ENCODE results near the gene RTP5.
"Not testable (repeated sequence)": the region's sequence is repeated elsewhere in the genome, so short reads cannot be mapped to it uniquely, and the experiment has no call there.

Gene RTP5

DNA sequence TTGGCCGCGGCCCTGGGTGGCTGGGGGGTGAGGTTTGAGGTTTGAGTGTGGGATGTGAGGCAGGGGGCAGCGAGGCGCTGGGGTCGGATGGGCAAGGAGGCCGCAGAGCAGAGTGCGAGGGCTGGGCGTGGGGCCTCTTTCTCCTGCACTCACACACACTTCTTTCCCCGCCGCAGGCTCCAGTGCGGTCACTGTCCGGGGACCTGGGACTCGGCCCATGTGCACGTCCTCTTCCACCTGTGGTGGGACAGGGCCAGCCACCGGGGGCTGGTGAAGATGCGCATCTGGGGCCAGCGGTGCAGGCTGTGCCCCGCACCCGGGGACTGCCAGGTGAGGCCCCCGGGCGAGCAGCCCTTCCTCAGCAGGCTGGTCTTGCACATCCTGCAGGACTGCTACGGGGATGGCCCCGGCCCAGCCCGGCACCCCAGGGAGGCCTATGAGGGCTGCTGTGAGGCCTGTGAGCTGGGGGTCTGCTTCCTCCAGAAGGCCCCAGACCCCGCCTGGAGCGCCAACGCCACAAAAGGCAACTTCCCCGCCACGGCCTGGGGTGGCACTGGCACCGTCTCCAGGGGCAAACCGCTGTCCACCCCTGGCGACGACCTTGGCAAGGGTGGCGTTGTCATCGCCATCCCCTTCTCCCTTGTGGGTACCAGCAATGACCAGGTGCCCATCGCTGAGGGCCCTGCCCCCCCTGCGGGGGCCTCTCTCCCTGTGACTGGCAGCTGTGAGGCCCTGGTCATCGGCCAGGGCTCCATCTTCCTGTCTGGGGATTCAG lies 2.2 kb downstream of the RTP5 start:
- DNase-seq: no peak

DNA sequence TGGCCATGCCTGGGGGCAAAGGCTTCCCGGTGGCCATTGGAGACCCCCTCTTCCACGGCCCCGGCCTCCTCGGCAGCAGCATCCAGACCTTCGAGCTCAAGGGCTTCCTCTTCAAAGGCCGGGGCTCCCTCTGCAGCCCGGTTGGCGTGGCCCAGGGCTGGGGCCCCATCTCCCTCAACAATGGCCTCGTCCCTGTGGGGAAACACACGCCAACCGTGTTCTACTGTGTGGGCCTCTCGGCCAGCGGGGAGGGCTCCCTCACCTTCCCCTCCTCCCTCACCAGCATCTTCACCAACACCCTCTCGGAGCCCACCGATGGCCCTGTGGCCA lies 2.7 kb downstream of the RTP5 start:
- DNase-seq: no peak

DNA sequence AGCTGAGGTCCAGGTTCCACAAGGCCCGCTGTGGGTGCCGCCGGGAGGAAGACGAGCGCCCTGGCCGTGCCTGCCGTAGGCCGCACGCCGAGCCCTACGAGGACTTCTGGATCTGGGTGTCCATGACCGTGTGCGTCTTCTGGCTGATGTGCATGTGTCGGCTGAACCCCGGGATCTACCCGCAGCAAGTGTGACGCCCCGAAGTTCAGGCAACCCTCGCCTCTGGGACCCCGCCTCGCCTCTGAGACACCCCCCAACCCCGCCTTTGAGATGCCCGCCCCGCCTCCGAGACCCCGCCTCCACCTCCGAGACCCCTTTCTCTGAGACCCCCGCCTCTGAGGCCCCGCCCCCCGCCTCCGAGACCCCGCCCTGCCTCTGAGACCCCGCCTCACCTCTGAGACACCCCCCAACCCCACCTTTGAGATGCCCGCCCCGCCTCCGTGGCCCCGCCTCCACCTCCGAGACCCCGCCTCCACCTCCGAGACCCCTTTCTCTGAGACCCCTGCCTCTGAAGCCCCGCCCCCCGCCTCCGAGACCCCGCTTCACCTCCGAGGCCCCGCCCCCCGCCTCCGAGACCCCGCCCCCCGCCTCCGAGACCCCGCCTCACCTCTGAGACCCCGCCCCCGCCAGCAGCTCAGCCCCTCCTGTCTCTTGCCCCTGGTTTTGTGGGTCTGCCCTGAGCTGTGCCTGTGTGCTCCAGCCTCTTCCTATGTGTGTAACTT lies 3.7 kb downstream of the RTP5 start:
- DNase-seq: no peak

DNA sequence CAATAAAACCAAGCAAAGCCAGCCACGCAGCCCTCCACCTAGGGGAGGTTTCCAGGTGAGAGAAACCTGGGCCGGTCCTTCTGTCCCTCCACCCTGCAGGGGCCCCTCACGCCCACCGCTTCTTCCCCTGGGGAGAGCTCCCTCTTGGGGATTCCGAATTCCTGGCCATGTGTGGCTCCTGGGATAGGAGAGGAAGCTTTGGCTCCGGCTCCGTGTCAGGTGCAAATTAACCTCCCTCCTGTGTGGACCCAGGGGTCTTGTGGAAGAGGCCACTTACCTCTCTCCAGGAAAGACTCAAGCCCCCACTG lies 4.2 kb downstream of the RTP5 start:
- no peak for DNase-seq

DNA sequence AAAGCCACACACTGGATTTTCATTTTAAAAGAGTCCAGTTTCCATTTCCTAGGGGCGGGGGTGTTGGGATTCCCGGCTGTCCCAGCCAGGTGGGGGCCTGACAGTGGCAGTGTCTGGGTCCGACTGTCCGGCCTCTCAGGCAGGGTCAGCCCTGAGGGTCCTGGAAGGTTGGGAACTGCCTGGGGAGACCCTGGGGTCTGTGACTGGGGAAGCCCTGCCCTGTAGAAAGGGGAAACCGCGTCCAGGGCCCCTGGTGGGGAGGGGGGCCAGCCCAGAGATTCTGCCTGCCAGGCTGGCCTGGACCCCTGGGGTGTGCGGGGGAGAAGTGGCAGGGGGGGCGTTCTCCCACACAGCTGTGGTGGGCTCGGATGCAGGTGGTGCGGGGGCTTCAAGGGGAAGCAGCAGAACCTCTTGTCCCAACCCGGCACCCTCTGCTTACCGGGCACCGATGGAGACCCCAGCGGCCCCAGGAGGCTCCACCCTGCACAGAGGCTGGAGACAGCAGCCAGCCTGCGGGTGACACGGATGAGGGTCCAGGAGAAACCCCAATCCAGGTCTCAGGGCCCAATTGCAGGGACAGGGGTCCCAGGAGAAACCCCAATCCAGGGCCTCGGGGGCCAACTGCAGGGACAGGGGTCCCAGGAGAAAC lies 4.9 kb downstream of the RTP5 start:
- DNase-seq: no peak

DNA sequence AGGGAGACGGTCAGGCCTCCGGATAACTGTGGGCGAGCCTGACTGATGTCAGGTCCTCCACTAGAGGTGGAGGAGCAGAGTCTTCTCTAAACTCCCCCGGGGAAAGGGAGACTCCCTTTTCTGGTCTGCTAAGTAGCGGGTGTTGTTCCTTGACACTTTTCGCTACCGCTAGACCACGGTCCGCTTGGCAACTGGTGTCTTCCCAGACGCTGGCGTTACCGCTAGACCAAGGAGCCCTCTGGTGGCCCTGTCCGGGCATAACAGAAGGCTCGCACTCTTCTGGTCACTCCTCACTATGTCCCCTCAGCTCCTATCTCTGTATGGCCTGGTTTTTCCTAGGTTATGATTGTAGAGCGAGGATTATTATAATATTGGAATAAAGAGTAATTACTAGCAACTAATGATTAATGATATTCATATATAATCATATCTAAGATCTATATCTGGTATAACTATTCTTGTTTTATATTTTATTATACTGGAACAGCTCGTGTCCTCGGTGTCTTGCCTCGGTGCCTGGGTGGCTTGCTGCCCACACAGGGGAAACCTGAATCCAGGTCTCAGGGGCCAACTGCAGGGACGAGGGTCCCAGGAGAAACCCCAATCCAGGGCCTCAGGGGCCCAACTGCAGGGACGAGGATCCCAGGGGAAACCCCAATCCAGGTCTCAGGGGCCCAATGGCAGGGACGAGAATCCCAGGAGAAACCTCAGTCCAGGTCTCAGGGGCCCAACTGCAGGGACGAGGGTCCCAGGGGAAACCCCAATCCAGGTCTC lies 6.4 kb downstream of the RTP5 start:
- not testable (repeated sequence) for DNase-seq

DNA sequence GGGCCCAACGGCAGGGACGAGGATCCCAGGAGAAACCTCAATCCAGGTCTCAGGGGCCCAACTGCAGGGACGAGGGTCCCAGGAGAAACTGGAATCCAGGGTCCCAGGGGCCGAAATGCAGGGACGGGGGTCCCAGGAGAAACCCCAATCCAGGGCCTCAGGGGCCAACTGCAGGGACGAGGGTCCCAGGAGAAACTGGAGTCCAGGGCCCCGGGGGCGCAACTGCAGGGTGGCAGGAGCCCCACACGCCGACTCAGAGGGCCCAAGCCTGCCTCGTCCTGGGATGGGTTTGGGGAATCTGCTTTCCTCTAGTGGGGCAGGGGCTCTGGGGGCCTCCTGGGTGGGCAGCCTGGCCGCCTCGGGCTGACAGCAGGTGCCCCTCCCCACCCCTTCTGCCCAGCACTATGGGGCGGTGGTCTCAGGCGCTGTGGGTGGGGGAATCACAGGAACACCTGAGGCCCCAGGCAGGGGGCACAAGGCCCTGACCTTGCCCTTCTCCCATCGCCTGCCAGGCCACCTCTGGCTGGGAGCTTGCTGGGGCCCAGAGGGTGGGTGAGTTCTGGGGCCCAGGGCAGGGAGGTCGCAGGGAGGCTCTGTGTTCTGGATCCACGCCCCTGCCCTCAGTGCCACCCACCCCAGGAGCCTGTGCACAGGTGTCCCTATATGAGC lies 7.1 kb downstream of the RTP5 start:
- no peak for DNase-seq

DNA sequence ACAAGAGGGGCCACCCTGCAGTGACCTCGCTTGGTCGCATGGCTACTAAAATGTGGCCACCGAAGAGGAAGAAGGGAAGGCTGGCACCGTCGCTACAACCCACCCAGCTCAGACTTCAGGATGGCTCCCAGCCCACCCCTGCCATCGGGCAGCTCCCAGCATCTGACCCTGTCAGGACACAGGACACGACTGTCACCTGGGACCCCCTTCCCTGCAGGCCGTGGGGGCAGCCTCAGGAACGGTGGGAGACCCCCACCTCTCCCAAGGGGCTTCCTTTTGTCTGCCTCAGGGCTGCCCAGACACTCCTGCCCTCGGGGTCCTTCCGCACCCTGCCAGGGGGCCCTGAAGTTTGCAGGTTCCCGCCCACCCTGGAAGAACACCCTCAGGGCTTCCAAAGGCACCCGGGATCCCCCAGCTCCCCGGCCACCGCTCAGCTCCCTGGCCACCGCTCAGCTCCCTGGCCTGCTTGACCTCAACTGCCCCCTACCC lies 7.7 kb downstream of the RTP5 start:
- DNase-seq: no peak

DNA sequence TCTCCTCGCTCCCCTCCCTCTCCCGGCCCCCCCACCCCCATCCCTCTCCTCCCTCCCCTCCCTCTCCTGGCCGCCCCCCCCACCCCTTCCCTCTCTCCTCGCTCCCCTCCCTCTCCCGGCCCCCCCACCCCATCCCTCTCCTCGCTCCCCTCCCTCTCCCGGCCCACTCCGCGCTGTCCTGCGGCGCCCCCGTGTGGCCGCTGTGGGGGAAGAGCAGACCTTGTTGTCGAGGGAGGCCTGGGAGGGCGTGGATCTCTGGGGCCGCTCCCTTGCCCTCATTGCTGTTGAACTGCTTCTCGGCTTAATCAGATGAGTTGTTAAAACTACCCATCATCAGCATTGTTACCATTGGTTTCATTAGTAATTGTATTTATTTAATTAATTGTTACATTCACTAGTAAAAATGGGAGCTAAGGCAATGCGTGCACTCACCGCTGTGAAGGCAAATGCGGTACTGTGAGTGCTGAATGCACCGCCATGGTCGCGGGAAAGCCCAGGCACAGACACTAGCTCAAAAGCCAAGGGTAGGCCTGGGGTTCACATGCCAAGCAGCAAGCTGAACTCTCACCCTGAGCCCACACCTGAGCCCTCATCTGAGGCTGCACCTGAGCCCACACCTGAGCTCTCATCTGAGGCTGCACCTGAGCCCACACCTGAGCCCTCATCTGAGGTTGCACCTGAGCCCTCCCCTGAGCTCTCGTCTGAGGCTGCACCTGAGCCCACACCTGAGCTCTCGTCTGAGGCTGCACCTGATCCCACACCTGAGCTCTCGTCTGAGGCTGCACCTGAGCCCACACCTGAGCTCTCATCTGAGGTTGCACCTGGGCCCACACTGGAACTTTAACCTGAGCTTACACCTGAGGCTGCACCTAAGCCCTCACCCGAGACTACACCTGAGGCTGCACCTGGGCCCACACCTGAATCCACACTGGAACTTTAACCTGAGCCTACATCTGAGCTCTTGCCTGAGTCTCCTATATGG lies 8.8 kb downstream of the RTP5 start:
- peak; percentile 52 for DNase-seq

DNA sequence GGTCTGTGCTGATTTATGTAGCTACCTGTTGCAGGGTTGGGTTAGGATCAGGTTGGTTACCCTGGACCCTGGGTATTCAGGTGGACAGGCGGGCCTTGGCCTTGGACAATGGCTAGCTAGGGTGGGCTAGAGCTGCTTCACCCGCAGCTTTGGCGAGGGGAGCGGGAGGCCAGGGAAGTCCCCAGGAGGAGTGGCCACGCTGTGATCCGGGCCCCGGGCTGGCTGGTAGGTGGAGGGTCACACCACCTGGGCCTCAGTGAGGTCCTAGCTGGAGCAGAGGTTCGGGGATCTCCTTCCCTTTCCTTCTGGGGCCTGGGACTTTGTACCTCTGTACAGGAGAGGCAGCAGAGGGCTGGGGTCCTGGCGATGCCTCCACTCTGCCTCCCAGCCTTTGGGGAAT lies 9.8 kb downstream of the RTP5 start:
- DNase-seq: no peak

DNA sequence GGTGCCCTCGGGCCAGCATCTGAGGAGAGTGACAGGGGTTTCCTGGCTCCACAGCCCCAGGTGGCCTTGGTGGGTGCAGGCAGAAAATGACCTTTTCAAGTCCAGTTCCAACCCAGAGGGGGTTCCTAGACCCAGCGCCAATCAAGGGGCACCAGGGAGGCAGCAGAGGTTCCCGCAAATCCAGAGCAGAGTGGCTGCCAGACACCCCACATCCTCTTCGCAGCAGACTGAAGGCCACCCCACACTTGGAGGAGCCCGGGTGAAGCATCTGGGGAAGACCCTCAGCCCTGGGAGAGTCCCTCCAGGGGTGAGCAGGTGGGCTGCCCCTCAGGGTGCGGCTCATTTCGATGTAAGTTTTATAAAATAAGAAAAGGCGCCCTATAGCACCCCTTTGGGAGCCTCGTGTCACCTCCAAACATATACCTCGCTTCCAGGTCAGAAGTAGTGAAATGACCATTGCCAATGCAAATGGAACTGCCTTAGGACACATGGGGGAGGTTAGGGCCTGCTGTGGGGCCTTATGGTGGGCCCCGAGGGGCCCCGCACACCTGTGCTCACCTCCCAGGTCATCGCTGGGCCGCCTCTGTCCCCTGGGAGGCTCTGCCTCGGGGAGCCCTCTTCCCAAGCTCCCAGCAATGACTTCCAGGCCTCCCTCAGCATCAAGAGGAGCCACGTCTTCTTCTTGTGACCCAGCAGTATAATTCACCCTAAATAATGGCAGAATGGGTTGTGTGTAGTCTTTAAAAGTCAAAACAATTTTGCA lies 11.0 kb downstream of the RTP5 start:
- DNase-seq: no peak

DNA sequence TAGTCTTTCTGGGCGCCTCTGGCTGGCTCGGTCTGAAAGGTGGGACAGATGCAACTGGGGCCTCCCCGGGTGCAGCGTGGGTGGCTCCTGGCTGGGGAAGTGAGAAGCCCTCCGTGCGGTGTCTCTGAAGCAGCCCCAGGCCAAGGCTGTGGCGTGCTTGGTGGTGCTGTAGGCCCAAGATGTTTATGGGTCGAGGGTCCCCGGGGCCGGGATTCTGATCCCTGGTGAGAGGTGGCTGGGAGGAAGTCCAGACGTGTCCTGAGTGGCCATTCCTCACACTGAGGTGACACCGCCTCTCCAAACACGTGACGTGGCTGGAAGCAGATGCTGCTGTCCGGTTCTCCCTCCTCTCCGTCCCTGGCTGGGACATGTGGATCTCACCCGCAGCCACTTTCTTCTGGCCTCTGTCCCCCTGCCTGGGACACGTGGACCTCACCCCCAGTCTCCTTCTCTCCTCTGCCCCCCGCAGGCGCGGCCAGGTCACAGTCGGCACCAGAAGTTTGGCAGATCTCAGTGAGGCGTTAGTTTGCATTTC lies 12.6 kb downstream of the RTP5 start:
- peak; percentile 52 for DNase-seq

DNA sequence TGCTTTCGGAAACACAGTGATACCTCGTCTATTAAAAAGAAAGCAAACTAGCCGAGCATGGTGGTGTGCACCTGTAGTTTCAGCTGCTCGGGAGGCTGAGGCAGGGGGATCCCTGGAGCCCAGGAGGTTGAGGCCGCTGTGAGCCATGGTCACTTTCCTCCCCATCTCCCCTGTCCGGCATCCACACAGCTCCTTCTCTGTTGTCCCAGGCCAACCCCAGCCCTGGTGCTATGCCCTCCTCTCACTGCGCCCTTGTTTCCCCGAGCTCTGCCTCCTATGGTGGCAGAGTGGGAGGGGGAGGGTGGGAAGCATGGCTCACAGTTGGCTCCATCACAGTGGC lies 15.4 kb downstream of the RTP5 start:
- no peak for DNase-seq

DNA sequence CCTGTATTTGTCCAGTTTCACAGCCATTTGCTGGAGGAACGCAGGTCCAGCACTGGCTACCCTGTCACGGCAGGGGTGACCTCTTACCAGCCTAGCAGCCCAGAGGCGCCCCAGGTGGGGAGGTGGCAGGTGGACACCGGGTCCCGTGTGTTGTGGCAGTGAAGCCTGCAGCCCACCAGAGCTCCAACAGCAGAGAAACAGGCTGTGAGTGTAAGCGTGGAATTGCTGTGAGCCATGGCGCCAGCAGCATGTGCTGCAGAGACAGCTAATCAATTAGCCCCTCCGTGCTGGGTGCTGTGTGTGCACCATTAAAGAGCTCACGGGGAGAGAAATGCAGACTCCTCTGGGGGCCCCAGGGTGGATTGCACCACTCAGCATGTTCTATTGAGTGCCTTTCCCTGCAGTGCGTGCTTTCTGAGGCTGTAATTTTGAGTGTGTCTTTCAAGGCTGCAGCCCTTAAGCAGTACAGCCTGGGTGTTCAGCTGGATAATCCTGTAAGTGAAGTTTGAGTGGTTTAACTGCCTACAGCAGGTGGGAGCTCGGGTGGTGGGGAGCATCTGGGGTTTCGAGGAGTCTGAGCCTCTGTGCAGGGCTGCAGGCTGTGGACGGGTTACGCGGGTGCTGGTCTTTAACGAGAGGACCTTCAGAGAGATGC lies 15.9 kb downstream of the RTP5 start:
- no peak for DNase-seq

DNA sequence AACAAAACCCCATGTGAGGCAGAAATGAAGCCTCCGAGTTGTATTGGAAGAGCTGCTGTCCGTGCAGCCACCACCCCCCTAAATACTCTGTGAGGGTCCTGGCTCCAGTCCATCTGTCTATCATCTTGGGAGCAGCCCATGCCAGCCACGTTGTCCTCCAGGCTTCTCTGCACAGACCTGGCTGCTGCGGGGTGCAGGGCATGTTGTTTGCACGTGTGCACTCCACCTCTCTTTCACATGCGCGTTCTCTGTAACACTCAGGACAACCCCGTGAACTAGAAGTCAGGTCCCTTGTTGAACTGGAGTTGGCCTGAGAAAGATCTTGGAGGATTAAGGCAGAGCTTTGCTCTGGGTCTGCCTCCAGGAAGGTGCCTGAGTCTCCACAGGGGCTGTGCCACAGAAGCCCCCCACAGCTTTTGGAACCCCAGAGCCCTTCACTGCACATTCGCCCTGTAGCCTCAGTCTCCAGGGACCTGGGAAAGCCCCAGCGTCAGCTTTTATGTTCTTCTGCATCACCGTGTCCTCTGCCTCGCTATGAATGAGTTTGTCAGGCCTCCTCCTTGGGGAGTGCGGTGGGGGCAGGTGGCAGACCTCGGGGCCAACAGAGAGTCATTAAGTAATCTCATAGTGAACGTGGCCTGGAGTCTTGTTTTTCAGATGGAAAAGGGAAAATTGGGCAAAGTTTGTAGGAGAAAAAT lies 16.6 kb downstream of the RTP5 start:
- DNase-seq: no peak

DNA sequence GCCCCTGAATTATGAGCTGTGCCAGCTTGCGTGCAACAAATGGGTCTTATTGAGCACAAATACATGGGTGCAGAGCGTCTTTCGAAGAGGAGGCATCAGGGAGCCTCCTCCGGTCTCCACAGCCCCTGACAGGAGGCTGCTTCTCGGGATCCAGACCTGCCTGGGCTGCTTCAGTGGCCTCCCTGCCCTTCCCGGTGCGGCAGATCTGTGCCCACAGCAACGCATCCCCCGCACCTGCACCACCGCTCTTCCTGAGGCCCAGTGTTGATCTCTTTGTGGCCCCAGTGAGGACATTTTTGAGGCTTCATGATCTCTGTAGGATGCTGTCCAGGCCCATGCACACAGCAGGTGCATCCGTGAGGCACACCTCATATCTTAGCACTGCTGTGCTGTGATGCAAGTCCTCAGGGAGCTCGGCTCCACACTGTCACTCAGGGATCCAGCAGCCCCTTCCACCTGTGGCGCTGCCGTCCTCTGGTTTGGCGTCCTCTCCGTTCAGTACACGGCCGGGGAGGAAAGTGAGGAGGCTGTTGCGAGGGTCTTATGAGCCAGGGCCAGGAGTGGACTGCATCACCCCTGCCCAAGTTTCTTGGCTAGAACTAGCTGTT lies 17.4 kb downstream of the RTP5 start:
- no peak for DNase-seq

DNA sequence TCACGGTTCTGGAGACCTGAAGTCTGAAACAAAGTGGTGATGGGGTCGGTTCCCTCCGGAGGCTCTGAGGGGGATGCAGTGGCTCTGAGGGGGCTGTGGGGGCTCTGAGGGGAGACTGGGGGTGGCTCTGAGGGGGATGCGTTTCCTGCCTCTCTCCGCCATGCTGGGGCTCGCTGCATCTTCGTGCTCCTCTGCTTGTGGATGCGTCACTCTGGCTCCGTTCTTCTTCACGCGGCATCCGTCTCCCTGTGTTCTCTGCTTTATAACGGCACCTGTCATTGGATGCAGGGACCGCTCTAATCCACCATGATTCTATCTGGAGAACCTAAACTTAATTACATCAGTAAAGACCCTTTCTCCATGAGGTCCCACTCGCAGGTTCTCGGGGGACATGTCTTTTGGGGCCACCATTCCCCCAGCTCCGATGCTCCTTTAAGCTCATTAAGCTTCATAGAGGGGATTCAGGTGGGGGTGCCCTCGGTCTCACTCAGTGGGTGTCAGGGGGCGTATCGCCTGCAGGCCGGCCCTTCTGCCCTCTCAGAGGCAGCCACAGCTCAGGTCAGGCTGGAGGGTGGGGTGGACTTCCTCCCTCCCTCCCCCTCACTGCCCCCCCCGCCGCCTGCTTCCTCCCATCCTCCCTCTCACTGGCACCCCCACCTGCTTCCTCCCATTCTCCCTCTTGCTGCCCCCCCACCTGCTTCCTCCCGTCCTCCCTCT lies 18.4 kb downstream of the RTP5 start:
- no peak for DNase-seq

DNA sequence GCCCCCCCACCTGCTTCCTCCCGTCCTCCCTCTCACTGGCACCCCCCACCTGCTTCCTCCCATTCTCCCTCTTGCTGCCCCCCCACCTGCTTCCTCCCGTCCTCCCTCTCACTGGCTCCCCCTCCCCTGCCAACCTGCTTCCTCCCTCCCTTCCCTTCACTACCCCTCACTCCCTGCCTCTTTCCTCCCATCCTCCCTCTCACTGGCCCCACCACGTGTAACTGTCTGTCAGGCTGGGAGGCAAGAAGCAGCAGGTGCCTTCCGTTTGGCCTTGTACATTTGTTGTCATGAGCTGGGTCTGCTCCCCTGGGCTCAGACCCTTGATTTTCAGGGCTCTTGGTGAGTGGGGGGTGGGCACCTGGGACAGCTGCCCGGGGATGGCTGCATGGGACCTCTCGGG lies 19.1 kb downstream of the RTP5 start:
- DNase-seq: no peak
